NCI-H1092 treated with DMSO at 0.1 percent for 48 hours (cell line): ENCODE data around the gene UBE2E1.
"Not testable (repeated sequence)": the region's sequence is repeated elsewhere in the genome, so short reads cannot be mapped to it uniquely, and the experiment has no call there.

Experiments
- DNase-seq: peaks from one replicate; lab custom pipeline; 2025; lab: John Stamatoyannopoulos, UW

The UBE2E1 gene

GRCh38 chr3:23856286-23856685, 50.5 kb downstream of the UBE2E1 start:
- DNase-seq, result no peak

GRCh38 chr3:23859012-23859743, 53.4 kb downstream of the UBE2E1 start:
- no peak for DNase-seq

- DNase-seq, result no peak
These were observed 54.2 kb downstream of the UBE2E1 start for GRCh38 chr3:23859839-23860382.

- no peak for DNase-seq
These were observed 55.9 kb downstream of the UBE2E1 start for GRCh38 chr3:23861689-23862088.

GRCh38 chr3:23863060-23863459, 57.3 kb downstream of the UBE2E1 start:
- DNase-seq, result no peak

- DNase-seq, result no peak
These were observed 59.2 kb downstream of the UBE2E1 start for GRCh38 chr3:23864931-23865330.

- DNase-seq, result no peak
These were observed 60.0 kb downstream of the UBE2E1 start for GRCh38 chr3:23865595-23866396.

GRCh38 chr3:23867400-23867799, 61.6 kb downstream of the UBE2E1 start:
- no peak for DNase-seq

GRCh38 chr3:23867838-23868237, 62.1 kb downstream of the UBE2E1 start:
- no peak for DNase-seq

GRCh38 chr3:23869977-23870662, 64.4 kb downstream of the UBE2E1 start:
- no peak for DNase-seq

- DNase-seq, result not testable (repeated sequence)
These were observed 64.9 kb downstream of the UBE2E1 start for GRCh38 chr3:23870663-23871043.

- not testable (repeated sequence) for DNase-seq
These were observed 65.6 kb downstream of the UBE2E1 start for GRCh38 chr3:23871361-23871760.

- no peak for DNase-seq
These were observed 66.6 kb downstream of the UBE2E1 start for GRCh38 chr3:23872330-23872729.

GRCh38 chr3:23873941-23874340, 68.2 kb downstream of the UBE2E1 start:
- DNase-seq, result no peak

GRCh38 chr3:23874359-23875112, 68.8 kb downstream of the UBE2E1 start:
- no peak for DNase-seq

- DNase-seq, result no peak
These were observed 69.5 kb downstream of the UBE2E1 start for GRCh38 chr3:23875113-23875725.

GRCh38 chr3:23876923-23877322, 71.2 kb downstream of the UBE2E1 start:
- no peak for DNase-seq

- no peak for DNase-seq
These were observed 71.7 kb downstream of the UBE2E1 start for GRCh38 chr3:23877329-23877980.

- DNase-seq, result no peak
These were observed 73.7 kb downstream of the UBE2E1 start for GRCh38 chr3:23879485-23879884.

- DNase-seq, result no peak
These were observed 75.1 kb downstream of the UBE2E1 start for GRCh38 chr3:23880703-23881339.
